ENCODE results near the gene POLDIP2.

POLDIP2 gene

DNA sequence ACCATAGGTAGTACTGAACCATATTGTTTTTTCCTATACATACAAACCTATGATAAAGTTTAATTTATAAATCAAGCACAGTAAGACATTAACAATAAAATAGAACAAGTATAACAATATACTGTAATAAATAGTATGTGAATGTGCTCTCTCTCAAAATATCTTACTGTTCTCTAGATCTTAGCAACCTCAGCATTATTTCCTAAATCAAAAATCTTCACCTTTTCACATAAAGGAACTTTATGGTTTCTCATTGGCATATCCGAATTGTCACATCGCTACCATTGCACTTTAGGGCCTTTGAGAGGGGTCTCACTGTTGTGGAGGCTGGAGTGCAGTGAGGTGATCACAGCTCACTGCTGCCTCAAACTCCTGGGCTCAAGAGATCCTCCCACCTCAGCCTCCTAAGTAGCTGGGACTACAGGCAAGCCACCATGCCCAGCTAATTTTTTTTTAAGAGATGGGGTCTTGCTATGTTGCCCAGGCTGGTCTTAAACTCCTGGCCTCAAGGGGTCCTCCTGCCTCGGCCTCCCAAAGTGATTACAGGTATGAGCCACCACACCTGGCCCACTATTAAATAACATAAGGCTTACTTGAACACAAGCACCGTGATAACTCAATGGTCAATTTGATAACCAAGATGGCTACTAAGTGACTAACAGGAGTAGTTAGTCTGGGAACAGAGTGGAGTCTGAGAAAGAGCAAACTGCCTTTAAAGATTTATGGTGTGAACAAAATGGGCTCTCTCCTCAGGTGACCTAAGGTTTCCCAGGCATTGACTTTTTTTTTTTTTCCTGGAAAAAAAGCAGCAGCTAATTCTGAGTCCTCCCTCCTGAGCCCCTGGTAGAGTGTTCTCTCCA lies 41.3 kb downstream of the POLDIP2 start:
- no peak for DNase-seq

DNA sequence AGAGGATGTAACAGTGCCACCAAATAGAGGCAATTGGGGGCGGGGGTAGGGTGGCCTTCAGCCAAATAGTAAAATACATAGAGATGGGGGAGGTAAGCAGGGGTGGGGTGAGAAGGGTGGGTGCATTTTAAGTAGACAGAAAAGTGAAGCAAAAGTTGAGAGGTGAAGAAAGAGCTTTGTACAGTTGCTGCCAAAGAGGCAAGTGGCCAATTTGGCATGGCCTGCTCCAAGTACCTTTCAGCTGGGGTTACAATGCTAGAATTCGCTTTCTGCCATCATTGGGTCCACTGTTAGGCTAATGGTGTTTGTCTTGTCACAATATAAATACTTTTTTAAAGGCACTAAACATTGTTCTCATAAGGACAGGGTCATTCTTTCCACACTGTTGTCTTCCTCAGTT lies 43.5 kb downstream of the POLDIP2 start:
- DNase-seq = no peak

DNA sequence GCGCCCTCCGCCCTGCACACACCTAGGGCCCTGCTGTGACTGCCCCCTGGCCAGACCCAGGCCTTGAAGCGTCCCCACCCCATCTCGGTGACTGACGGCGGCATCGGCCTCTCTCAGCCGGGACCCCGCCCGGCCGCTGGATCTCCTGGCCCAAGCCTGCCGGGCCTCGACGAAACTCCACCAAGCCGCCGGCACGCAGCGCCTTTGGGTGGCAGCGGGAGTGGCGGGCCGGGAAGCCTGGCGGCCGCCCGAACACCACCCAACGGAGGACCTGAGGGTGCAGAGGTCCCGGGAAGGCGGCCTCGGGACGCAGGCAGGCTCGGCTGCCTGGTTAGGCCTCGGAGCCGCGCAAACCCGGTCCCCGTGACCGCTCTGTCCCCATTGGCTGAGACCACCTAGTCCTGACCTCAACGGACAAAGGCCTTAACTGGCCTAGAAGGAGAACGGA lies 50.3 kb downstream of the POLDIP2 start:
- DNase-seq = no peak

DNA sequence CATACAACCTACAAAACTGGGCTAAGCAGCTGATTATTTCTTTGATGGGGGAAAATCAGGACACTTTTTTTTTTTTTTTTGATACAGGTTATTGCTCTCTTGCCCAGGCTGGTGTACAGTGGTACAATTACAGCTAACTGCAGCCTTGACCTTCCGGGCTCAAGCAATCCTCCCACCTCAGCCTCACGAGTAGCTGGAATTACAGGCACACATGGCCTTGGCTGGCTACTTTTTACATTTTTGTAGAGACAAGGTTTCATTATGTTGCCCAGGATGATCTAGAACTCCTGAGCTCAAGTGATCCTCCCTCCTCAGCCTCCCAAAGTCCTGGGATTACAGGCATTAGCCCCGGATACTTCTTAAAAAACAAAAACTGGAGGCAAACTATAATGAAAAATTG lies 58.9 kb downstream of the POLDIP2 start:
- no peak for DNase-seq

Measured in EL (cell line).